GM19452 (cell line): ENCODE data around the gene SPATC1L.
"Not testable (repeated sequence)": the region's sequence is repeated elsewhere in the genome, so short reads cannot be mapped to it uniquely, and the experiment has no call there.

Experiments
- ATAC-seq: cut with Tn5 transposase; IDR thresholded peaks from one replicate; pipeline ENCODE4 v1.9.1; 2021; ENCODE audit not compliant: unreplicated experiment

Gene SPATC1L

GRCh38 chr21:46184625-46185555 lies 631 bp upstream of the SPATC1L start:
- no peak for ATAC-seq

- not testable (repeated sequence) for ATAC-seq
These were observed 836 bp downstream of the SPATC1L start for GRCh38 chr21:46183337-46183909.

GRCh38 chr21:46182548-46183336 lies 1.5 kb downstream of the SPATC1L start:
- ATAC-seq: no peak

GRCh38 chr21:46181953-46182547 lies 2.2 kb downstream of the SPATC1L start:
- ATAC-seq: no peak

GRCh38 chr21:46181436-46181835 lies 2.8 kb downstream of the SPATC1L start:
- no peak for ATAC-seq

- ATAC-seq: no peak
These were observed 3.4 kb downstream of the SPATC1L start for GRCh38 chr21:46180778-46181391.

GRCh38 chr21:46180079-46180722 lies 4.1 kb downstream of the SPATC1L start:
- no peak for ATAC-seq

GRCh38 chr21:46179708-46180078 lies 4.6 kb downstream of the SPATC1L start:
- no peak for ATAC-seq

GRCh38 chr21:46178961-46179360 lies 5.3 kb downstream of the SPATC1L start:
- ATAC-seq: no peak

- not testable (repeated sequence) for ATAC-seq
These were observed 7.7 kb downstream of the SPATC1L start for GRCh38 chr21:46176443-46177129.

- no peak for ATAC-seq
These were observed 10.7 kb downstream of the SPATC1L start for GRCh38 chr21:46173573-46173972.

GRCh38 chr21:46172863-46173528 lies 11.3 kb downstream of the SPATC1L start:
- no peak for ATAC-seq

- no peak for ATAC-seq
These were observed 12.0 kb downstream of the SPATC1L start for GRCh38 chr21:46171996-46172862.

GRCh38 chr21:46171585-46171984 lies 12.7 kb downstream of the SPATC1L start:
- ATAC-seq: no peak

- ATAC-seq: not testable (repeated sequence)
These were observed 13.6 kb downstream of the SPATC1L start for GRCh38 chr21:46170436-46171193.

- ATAC-seq: no peak
These were observed 15.4 kb downstream of the SPATC1L start for GRCh38 chr21:46168659-46169386.

GRCh38 chr21:46168238-46168637 lies 16.0 kb downstream of the SPATC1L start:
- no peak for ATAC-seq
